ENCODE data around the gene OST4.

The OST4 gene

GRCh38 chr2:27094353-27094984, 23.0 kb upstream of the OST4 start:
- peak in 3 of 10 donors; percentile 46 to 76 (median 59) for DNase-seq
- intact Hi-C loops (cut with DNase I): no loop called here

- peak in 3 of 10 donors; percentile 31 to 73 (median 49) for DNase-seq
Observed at GRCh38 chr2:27093430-27094352, 22.2 kb upstream of the OST4 start.

GRCh38 chr2:27092696-27093429, 21.4 kb upstream of the OST4 start:
- intact Hi-C loops (cut with DNase I): no loop called here

More at GRCh38 chr2:27093430-27094352, 22.2 kb upstream of the OST4 start:
- intact Hi-C loops (cut with DNase I): no loop called here

DNA sequence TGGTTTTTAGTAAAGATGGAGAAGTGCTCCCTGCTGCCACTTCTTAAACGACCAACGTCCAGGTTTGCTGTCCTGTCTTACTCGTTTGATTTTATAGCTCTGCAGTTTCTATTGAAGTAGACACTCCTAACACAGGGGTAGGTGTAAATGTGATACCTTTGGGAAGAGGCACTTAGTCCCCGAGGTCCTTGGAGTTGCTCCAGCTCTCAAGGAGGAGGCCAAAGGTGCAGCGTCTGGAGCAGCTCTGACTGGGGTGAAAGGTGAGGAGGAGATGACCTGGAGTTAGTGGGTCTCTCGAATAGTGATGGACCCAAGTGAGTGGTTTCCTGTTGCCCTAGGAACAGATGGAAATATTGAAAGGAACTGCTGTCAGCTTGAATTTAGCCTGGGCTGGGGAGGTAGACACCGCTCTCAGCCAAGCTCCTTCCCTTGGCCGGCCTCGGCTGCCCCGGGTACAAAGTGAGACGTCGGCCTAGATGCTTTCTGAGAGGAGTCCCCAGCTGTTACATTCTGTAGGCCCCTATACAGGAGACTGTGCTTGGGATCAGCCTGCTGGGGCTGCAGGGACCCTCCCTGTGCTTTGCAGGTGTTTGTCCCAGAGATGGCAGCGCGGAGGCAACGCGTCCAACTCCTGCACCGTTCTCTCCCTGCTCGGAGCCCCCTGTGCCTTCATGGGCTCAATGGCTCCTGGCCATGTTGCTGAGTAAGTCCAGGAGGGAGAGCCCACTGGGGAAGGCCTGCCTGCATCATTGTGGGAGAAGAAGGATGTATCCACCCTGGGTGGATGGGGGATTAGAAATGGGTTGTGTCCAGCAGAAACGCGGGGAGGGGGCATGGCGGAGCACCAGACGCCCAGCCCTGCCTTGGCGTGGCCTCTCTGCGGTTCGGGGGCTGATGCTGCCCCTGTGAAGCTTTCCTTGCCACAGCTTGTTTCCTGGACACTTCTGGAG, 20.6 kb upstream of the OST4 start:
- peak in 3 of 10 donors; percentile 48 to 80 (median 50) for DNase-seq
- intact Hi-C loops (cut with DNase I): no loop called here

More at GRCh38 chr2:27092696-27093429, 21.4 kb upstream of the OST4 start:
- DNase-seq: peak in 3 of 10 donors; percentile 20 to 77 (median 56)

DNA sequence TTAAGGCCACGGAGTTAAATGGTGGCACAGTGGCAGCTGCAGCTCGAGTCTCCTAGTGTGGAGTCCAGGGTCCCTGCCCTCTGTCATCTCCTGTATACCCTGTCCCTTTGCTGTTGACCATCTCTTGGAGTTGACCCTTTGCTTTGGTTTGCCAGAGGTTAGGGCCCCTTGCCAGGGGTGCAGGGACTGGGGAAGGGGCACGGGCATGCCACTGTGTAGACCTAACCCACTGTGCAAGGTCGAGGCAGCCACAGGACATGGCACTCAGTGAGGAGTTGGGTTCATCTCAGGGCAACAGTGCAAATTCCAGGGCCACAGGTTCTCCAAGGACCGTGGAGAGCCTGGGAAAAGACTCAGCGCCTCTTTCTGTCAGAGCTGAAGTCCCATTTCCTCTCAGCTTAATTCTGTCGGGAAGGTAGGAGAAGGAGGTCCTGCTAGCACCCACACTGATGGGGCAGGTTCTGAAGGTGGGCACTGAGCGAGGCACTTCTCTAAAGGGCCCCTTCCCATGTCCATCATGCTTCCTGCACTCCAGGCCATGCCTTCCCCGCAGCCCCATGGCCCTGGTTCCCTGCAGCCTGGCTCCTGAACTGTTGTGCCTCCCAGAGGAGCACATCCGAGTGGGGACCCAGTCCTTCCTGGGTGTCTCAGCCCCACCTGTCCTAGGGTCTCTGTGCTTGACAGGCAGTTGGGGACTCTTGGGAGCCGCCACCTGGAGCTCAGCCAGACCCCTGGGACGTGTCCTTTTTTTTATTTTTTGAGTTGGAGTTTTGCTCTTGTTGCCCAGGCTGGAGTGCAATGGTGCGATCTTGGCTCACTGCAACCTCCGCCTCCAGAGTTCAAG, 17.9 kb upstream of the OST4 start:
- intact Hi-C loops (cut with DNase I): loop anchor here (5.0 kb wide), 1 partner anchor 43 kb away; the partner anchor contains the start of gene PREB
- DNase-seq: peak in 3 of 10 donors; percentile 33 to 52 (median 40)

DNA sequence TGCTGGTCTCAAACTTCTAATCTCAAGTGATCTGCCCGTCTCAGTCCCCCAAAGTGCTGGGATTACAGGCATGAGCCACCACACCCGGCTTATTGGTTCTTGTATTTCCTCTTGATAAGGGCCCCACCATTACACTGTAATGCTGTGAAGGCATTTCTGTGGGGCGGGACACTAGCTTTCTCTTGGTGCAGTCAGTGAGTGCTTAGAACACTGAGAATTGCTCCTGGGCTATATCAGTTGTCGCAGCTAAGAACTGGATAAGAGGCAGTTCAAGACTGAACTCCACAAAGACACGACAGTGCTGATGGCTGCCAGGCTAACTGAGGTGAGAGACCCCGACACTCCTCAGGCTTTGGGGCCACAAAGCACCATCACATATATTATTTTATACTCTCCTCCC, 17.2 kb upstream of the OST4 start:
- DNase-seq: peak in 2 of 10 donors; percentile 2 to 26
- intact Hi-C loops (cut with DNase I): loop anchor here (5.0 kb wide), 1 partner anchor 44 kb away; the partner anchor contains the start of gene PREB

DNA sequence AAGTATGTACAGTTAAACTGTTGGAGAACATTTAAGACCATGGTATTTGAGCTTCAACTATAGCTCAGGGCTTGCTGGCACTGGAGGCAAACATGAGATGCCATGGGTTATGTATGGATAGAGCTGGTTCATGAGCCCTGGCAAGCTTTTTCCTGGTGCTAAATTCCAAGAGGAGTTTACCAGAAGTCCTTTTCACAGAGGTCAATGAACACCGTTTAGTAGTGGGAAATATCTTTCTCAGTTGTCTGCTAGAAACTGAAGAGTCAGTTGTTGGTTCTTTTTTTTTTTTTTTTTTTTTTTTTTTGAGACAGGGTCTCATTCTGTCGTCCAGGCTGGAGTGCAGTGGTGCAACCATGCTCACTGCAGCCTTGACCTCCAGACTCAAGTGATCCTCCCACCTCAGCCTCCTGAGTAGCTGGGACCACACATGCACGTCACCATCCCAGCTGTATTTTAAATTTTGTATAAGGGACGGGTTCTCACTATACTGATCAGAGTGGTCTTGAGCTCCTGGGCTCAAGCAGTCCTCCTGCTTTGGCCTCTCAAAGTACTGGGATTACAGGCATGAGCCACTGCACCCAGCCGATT, 16.5 kb upstream of the OST4 start:
- DNase-seq: peak in 2 of 10 donors; percentile 26 to 38

GRCh38 chr2:27086724-27087593, 15.5 kb upstream of the OST4 start, which contains the start of gene KHK:
TSS of gene KHK (plus strand) at chr2:27086772. CDS start at chr2:27087260, 488 bp downstream.
- peak in 9 of 10 donors; percentile 37 to 97 (median 68) for DNase-seq
- intact Hi-C loops (cut with DNase I): loop anchor here (2.0 to 5.0 kb wide), 2 partner anchors 36 to 45 kb away; partner anchors contain the start of genes AGBL5 and PREB

More for the DNA sequence above, 16.5 kb upstream of the OST4 start:
- intact Hi-C loops (cut with DNase I): loop anchor here (2.0 to 5.0 kb wide), 2 partner anchors 37 to 44 kb away; partner anchors contain the start of genes AGBL5 and PREB

DNA sequence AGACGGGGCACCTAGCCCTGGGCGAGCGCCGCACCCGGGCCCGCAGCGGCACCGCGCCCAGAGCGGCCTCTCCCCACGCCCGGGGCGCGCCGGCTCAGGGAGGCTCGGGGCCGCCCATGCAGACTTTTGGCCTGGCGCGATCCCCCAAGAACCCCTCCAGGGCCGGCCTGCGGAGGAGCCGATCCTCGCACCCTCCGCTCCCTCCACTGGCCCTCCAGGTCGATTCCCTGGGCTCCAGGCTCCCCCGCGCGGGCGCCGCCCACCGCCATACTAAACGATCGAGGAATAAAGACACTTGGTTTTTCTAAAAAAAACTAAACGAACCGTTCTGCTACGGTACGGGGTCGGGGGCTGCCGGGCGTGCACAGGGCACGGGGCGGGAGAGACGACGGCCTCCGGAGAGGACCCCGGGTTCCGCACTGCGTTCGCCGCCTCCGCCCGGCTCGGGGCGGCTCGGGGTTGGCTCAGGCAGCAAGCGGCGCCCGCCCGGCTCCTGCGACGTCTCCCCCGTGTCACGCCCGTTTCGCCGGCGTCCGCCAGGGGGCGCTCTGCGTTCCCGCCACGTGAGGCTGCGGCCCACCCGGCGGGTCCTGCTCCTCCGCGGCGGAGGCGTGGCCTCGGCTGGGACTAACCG, 14.8 kb upstream of the OST4 start:
- intact Hi-C loops (cut with DNase I): loop anchor here (2.0 to 5.0 kb wide), 2 partner anchors 35 to 46 kb away; partner anchors contain the start of genes AGBL5 and PREB
- peak; percentile 91 to 99 (median 96) for DNase-seq

- peak; percentile 57 to 96 (median 78) for DNase-seq
- intact Hi-C loops (cut with DNase I): loop anchor here (1.0 to 5.0 kb wide), 3 partner anchors 35 to 124 kb away; partner anchors contain the start of genes AGBL5 and PREB
Observed at GRCh38 chr2:27085673-27086089, 14.2 kb upstream of the OST4 start.

DNA sequence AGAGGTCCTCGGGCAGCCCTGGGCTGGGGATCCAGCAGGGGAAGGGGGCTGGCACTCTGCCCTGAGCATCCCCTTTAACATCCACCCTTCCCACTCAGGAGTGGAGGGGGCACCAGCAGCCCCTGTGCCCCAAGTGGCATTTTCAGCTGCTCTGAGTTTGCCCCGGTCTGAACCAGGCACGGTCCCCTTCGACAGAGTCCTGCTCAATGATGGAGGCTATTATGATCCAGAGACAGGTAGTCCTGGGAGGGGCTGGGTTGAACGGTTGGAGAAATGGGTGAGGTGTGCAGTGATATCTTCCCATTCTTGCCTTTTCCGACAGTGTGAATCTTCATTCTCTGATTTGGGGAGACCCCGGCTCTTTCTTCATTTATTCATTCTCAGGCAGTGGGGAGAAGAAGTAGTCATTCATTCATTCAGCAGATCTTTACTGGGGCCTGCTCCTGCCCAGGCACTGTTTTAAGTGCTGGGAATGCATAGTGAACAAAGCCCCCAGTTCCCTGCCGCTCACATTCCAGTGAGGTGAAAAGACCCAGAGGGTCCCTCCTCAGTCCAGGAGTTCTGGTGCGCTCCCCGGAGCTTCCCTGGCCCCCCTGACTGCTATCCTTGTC, 13.7 kb upstream of the OST4 start:
- peak in 2 of 10 donors; percentile 53 to 70 for DNase-seq
- intact Hi-C loops (cut with DNase I): loop anchor here (1.0 to 5.0 kb wide), 2 partner anchors 47 to 124 kb away; partner anchors contain the start of gene PREB

DNA sequence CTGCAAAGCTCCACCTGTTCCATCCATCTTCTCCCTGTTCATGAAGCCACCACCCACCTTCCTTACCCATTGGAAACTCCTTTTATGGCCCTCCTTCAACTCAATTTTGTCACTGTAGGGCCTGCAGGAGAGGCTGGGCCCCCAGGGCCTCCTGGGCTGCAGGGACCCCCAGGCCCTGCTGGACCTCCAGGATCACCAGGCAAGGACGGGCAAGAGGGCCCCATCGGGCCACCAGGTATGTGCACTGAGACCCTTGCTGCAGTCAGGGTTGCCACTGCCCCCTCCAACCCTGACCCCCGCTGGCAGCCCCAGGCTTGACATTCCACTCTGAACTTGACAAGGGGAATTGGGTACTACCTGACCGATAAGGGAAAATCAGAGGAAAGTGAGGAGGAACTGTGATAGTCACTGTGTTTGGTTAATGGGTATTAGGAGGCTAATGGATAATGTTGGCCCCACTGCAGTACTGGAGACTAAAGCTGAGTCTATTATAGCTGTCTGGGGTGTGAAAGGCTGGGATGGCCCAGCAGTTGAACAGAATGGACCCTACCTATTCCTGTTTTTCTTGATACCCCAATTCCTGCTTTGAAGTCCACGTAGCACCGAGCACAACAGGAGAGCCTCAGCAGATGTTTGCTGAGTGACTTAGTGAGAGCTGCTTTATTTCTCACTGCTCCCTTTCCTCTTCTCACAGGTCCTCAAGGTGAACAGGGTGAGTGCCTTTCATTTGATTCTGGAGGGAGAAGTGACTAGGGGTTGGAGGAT, 13.0 kb upstream of the OST4 start:
- peak in 2 of 10 donors; percentile 35 to 54 for DNase-seq
- intact Hi-C loops (cut with DNase I): loop anchor here (1.0 to 5.0 kb wide), 2 partner anchors 48 to 123 kb away; partner anchors contain the start of gene PREB

DNA sequence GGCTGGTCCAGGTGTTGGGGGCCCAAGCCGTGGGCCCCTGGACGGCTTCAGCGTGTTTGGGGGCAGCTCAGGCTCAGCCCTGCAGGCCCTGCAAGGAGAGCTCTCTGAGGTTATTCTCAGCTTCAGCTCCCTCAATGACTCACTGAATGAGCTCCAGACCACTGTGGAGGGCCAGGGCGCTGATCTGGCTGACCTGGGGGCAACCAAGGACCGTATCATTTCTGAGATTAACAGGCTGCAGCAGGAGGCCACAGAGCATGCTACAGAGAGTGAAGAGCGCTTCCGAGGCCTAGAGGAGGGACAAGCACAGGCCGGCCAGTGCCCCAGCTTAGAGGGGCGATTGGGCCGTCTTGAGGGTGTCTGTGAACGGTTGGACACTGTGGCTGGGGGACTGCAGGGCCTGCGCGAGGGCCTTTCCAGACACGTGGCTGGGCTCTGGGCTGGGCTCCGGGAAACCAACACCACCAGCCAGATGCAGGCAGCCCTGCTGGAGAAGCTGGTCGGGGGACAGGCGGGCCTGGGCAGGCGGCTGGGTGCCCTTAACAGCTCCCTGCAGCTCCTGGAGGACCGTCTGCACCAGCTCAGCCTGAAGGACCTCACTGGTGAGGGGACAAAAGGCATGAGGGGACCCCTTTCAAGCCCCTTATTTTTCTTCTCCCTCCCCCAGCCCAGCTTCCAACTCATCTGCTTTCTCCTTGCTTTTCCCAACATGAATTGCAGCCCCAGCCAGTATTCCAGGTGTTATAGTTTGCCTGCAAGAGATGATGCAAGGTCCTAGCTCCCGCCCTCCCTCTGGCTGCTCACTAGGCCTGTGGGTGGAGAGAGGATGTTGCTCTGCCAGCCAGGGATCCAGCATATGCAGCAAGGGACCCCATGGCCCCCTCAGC, 12.2 kb upstream of the OST4 start:
- intact Hi-C loops (cut with DNase I): no loop called here
- peak in 2 of 10 donors; percentile 47 to 75 for DNase-seq

All from posterior cingulate gyrus (tissue), 11 donors.